Measurements from ENCODE around the gene SCAMP1. TPM values are rescaled to one million over a fixed set of nuclear protein-coding genes. Genes with fewer than 3 reads are reported as not detected.

The SCAMP1 gene
- total and polyA plus RNA-seq, 2 of the 8 experiments (the other 6 are each of a cell fraction or from before 2014, with no cell fraction given), result 18.6 to 55.9 TPM

- Histone ChIP-seq H4K8ac (ENCODE audit: extremely low read depth, insufficient read depth, low read length) (no peak overlapping the region), H3K4me3 (ENCODE audit: extremely low read depth in 1 of 4, insufficient read depth in 2 of 4, low read depth in 3 of 4, low read length in 4 of 4) (no peak overlapping the region), H3K4me1 (replicated peaks in 1 of 4; ENCODE audit: control insufficient read depth in 3 of 4, insufficient read depth in 4 of 4, low read length in 3 of 4) (no peaks in the 10 kb centered on the region), H3K27ac (ENCODE audit: low read depth, low read length) (no peak overlapping the region), H3K23me2 (ENCODE audit: low read depth, low read length) (no peaks in the 10 kb centered on the region; the same call in 1 of the 2 replicates), H2BK20ac (ENCODE audit: low read length) (no peak overlapping the region), H2BK120ac (replicated peaks; ENCODE audit: low read depth, low read length) (no peak overlapping the region), H3K36me3 (ENCODE audit: control insufficient read depth in 2 of 4, insufficient read depth in 4 of 4, low read length in 3 of 4) (peaks cover 0 to 5% (median 2%) of the 10 kb centered on the region in 4 experiments; a peak in 2 of 8 replicates), H4K91ac (replicated peaks; ENCODE audit: insufficient read length, low read length) (no peak overlapping the region), H3K18ac (ENCODE audit: extremely low read depth, low read length) (no peak overlapping the region), H3K23ac (ENCODE audit: insufficient read length) (no peak overlapping the region), H2BK15ac (ENCODE audit: low read length) (no peak overlapping the region), H3K9ac (replicated peaks in 1 of 4; ENCODE audit: extremely low read depth in 1 of 4, low read depth in 3 of 4, low read length in 3 of 4) (no peak overlapping the region), H2BK5ac (ENCODE audit: low read depth, low read length) (no peak overlapping the region), H4K5ac (ENCODE audit: insufficient read length, low read depth, low read length) (no peak overlapping the region), H3K4ac (replicated peaks; ENCODE audit: insufficient read length, low read depth, low read length) (no peak overlapping the region), H2BK12ac (ENCODE audit: low read depth, low read length) (no peak overlapping the region), H3K56ac (replicated peaks; ENCODE audit: insufficient read length, low read depth, low read length) (no peak overlapping the region), H3K4me2 (ENCODE audit: insufficient read depth in 1 of 2, low read depth in 2 of 2, low read length in 2 of 2) (no peak overlapping the region), H3K14ac (ENCODE audit: insufficient read length) (no peak overlapping the region), H4K20me1 (replicated peaks in 1 of 2; ENCODE audit: control insufficient read depth in 1 of 2, insufficient read depth in 2 of 2, low read length in 2 of 2) (no peaks in the 10 kb centered on the region), H3K79me1 (ENCODE audit: low read depth, low read length) (no peaks in the 10 kb centered on the region), H2AK5ac (ENCODE audit: low read depth, low read length) (no peak overlapping the region), H3K79me2 (ENCODE audit: control insufficient read depth in 1 of 2, insufficient read depth in 2 of 2, low read length in 2 of 2) (no peaks in the 10 kb centered on the region), H3K9me3 (ENCODE audit: insufficient read depth in 2 of 2, low read depth in 1 of 2, low read length in 1 of 2) (0 out of 4 replicates have a peak, but pooled peaks cover 0 to 4% of the 10 kb centered on the region in 2 experiments), H2AFZ (ENCODE audit: low read length) (no peak overlapping the region), H3K27me3 (replicated peaks in 1 of 4; ENCODE audit: control insufficient read depth in 3 of 4, extremely low read depth in 1 of 4, insufficient read depth in 3 of 4, low read length in 3 of 4) (no peaks in the 10 kb centered on the region)
- POLR2A ChIA-PET (ENCODE audit: partially characterized antibody), result interaction anchor here (1.2 kb wide), 1 partner anchor 9 kb away, joined by 3 read pairs; no protein-coding TSS in a partner anchor
- CTCF ChIA-PET (ENCODE audit: partially characterized antibody), result no interaction called here
- DNase-seq (ENCODE audit: low read depth in 1 of 2, low spot score in 2 of 2) (no peak), FAIRE-seq (no peak)
- no peak for TF ChIP-seq RBBP5 (IDR thresholded peaks at IDR 0.05; ENCODE audit: borderline replicate concordance, low read depth, low read length)
- no peak for TF ChIP-seq CBX8 (IDR thresholded peaks at IDR 0.05; ENCODE audit: borderline replicate concordance, low read depth, low read length)
- TF ChIP-seq ZNF274 (IDR thresholded peaks at IDR 0.05; ENCODE audit: borderline replicate concordance, extremely low read depth, low read length), result no peak
- no peak for TF ChIP-seq RFX5 (IDR thresholded peaks at IDR 0.05; ENCODE audit: borderline replicate concordance, low read depth, low read length)
- TF ChIP-seq TAF7 (optimal IDR thresholded peaks at IDR 0.05; ENCODE audit: borderline replicate concordance, low read depth, low read length), result no peak
- no peak for TF ChIP-seq HDAC6 (IDR thresholded peaks at IDR 0.05; ENCODE audit: low read depth, low read length)
- TF ChIP-seq POLR2AphosphoS5 (IDR thresholded peaks at IDR 0.05; ENCODE audit: low read depth, low read length), result no peak
- TF ChIP-seq HDAC2 (IDR thresholded peaks at IDR 0.05; ENCODE audit: borderline replicate concordance in 1 of 2, low read depth in 2 of 2, low read length in 2 of 2), result no peak
- TF ChIP-seq JUND (IDR thresholded peaks at IDR 0.05; ENCODE audit: low read length), result no peak
- TF ChIP-seq SIX5 (IDR thresholded peaks at IDR 0.05; ENCODE audit: low read depth, low read length), result no peak
- TF ChIP-seq SUZ12 (IDR thresholded peaks at IDR 0.05; ENCODE audit: low read length), result no peak
- no peak for TF ChIP-seq TEAD4 (IDR thresholded peaks at IDR 0.05; ENCODE audit: low read depth, low read length)
- no peak for TF ChIP-seq E2F6 (IDR thresholded peaks at IDR 0.05)
- no peak for TF ChIP-seq SRF (IDR thresholded peaks at IDR 0.05; ENCODE audit: low read depth, low read length)
- TF ChIP-seq KDM5A (IDR thresholded peaks at IDR 0.05; ENCODE audit: low read length), result no peak
- no peak for TF ChIP-seq SP1 (IDR thresholded peaks at IDR 0.05; ENCODE audit: low read depth, low read length)
These were observed 88.7 kb downstream of the SCAMP1 start for GRCh38 chr5:78449103-78449502.
